Esophagus muscularis mucosa (tissue), 4 donors: Measurements from ENCODE around the gene ZNF670.
"Not testable (repeated sequence)": the region's sequence is repeated elsewhere in the genome, so short reads cannot be mapped to it uniquely, and the experiment has no call there.

Experiments
- EP300 ChIP-seq: sonication (generic); formaldehyde crosslinking; IDR thresholded peaks from one replicate; pipeline ENCODE4 v1.6.1; 2017; ENCODE audit warnings: antibody characterized with exemption
- POLR2A ChIP-seq: fragments of 450-650 bp; IDR thresholded peaks from one replicate; pipeline ENCODE4 v1.6.1; 2017; ENCODE audit warnings: antibody characterized with exemption, moderate library complexity, mild to moderate bottlenecking, low read depth
- POLR2AphosphoS5 ChIP-seq, 2 donors: sonication (generic); formaldehyde crosslinking; IDR thresholded peaks; one replicate each; pipeline ENCODE4 v1.6.1; 2017; ENCODE audit warnings: antibody characterized with exemption in 2 of 2
- TF ChIP-seq, protein P1 (sequence below), 3 experiments: fragments of 200-600 bp in 2 of 3; fragments of 450-650 bp in 1 of 3; sonication (generic) in 2 of 3; IDR thresholded peaks; one replicate each; pipeline ENCODE4 v1.5.1; 2017 to 2019; ENCODE audit warnings: antibody characterized with exemption in 3 of 3, mild to moderate bottlenecking in 2 of 3, moderate library complexity in 1 of 3

DNA sequence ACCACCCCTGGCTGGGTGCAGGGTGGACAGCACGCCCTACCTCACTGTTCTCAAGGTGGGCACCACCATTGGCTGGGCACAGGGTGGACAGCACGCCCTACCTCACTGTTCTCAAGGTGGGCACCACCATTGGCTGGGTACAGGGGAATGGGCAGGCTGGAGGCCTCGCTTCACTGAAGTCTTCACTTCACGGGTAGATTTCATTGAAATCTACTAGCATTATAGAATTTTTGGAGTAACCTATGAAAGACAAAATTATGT is 41.7 kb upstream of the ZNF670 start:
- TF ChIP-seq POLR2A; EP300; POLR2AphosphoS5 (IDR thresholded peaks at IDR 0.05): not testable (repeated sequence)
- TF ChIP-seq, protein P1, sequence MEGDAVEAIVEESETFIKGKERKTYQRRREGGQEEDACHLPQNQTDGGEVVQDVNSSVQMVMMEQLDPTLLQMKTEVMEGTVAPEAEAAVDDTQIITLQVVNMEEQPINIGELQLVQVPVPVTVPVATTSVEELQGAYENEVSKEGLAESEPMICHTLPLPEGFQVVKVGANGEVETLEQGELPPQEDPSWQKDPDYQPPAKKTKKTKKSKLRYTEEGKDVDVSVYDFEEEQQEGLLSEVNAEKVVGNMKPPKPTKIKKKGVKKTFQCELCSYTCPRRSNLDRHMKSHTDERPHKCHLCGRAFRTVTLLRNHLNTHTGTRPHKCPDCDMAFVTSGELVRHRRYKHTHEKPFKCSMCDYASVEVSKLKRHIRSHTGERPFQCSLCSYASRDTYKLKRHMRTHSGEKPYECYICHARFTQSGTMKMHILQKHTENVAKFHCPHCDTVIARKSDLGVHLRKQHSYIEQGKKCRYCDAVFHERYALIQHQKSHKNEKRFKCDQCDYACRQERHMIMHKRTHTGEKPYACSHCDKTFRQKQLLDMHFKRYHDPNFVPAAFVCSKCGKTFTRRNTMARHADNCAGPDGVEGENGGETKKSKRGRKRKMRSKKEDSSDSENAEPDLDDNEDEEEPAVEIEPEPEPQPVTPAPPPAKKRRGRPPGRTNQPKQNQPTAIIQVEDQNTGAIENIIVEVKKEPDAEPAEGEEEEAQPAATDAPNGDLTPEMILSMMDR (IDR thresholded peaks at IDR 0.05): not testable (repeated sequence)
